Stimulated activated CD4-positive, alpha-beta T cell treated with anti-CD3 and anti-CD28 coated beads, TNF-alpha, amount 100 ng/mL, for 24 hours (primary cell): ENCODE results near the gene DOHH.
"Not testable (repeated sequence)": the region's sequence is repeated elsewhere in the genome, so short reads cannot be mapped to it uniquely, and the experiment has no call there.

Experiments
- DNase-seq, 3 experiments: peaks; one replicate each; pipeline ENCODE4 v3.0.0-alpha.2; 2020; ENCODE audit warnings: low read depth in 3 of 3

DOHH gene

GRCh38 chr19:3534375-3535234, 34.1 kb upstream of the DOHH start:
- DNase-seq = no peak

GRCh38 chr19:3533563-3534216, 33.2 kb upstream of the DOHH start:
- DNase-seq = no peak

GRCh38 chr19:3533033-3533432, 32.6 kb upstream of the DOHH start:
- DNase-seq = no peak

GRCh38 chr19:3532154-3532786, 31.8 kb upstream of the DOHH start:
- DNase-seq = no peak

- DNase-seq = no peak
These were observed 31.2 kb upstream of the DOHH start for GRCh38 chr19:3531716-3532115.

- no peak for DNase-seq
These were observed 29.9 kb upstream of the DOHH start for GRCh38 chr19:3530389-3530788.

- not testable (repeated sequence) for DNase-seq
These were observed 28.8 kb upstream of the DOHH start for GRCh38 chr19:3529299-3529698.

- DNase-seq = no peak
These were observed 28.2 kb upstream of the DOHH start for GRCh38 chr19:3528539-3529211.

GRCh38 chr19:3528080-3528479, 27.6 kb upstream of the DOHH start:
- DNase-seq = no peak

- no peak for DNase-seq
These were observed 26.9 kb upstream of the DOHH start for GRCh38 chr19:3527238-3527910.

GRCh38 chr19:3526507-3527237, 26.2 kb upstream of the DOHH start:
- DNase-seq = no peak

GRCh38 chr19:3524904-3525451, 24.5 kb upstream of the DOHH start:
- DNase-seq = no peak

- DNase-seq = no peak
These were observed 23.8 kb upstream of the DOHH start for GRCh38 chr19:3524078-3524842.

- no peak for DNase-seq
These were observed 23.0 kb upstream of the DOHH start for GRCh38 chr19:3523361-3524077.

- no peak for DNase-seq
These were observed 22.2 kb upstream of the DOHH start for GRCh38 chr19:3522421-3523360.

- no peak for DNase-seq
These were observed 20.6 kb upstream of the DOHH start for GRCh38 chr19:3521104-3521445.

GRCh38 chr19:3520166-3521103, 20.0 kb upstream of the DOHH start:
- no peak for DNase-seq
